Measurements from ENCODE around the gene KCNH6. TPM values are rescaled to one million over a fixed set of nuclear protein-coding genes. Genes with fewer than 3 reads are reported as not detected.

Gene KCNH6
- total RNA-seq, 1 experiment from 2014 or later: 1.6 TPM

DNA sequence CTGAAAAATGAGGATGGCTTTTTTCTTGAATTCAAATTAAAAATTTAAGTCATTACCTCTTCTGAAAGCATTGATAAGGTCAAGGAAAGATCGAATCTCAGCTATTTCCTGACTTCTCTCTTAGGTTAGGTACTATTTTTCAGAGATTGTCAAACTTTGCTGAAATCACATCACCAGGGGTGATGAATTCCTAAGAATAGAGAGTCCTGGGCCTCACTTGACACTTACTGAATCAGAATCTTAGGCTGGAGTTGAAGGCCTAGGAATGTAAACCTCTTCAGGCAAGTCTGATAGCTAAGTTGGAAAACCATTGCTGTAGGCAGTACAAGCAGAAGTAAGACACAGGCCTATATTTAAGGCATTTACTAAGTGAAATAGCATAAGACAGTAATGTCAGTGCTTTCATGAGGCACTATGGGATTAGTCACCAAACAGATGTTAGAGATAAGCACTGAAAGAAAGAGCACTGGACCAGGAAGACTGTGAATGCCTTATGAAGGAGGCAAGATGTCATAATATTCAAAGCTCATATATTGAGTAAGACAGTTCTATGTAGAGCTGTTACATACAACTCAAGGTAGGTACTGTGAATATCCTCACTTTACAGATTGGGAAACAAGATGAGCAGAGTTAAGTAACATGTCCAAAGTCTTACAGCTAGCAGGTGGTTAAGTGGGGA is 48.6 kb downstream of the KCNH6 start:
- Histone ChIP-seq H2BK5ac (ENCODE audit: insufficient read length, low read length) (no peak overlapping the region), H3T11ph (ENCODE audit: low read length) (no peak overlapping the region), H4K5ac (ENCODE audit: insufficient read length, low read depth, low read length) (no peak overlapping the region), H3K79me2 (ENCODE audit: insufficient read depth, low read length) (peaks cover 1% of the 10 kb centered on the region; the same call in 1 of the 2 replicates), H2AFZ (ENCODE audit: low read length) (no peak overlapping the region), H3K4me2 (ENCODE audit: insufficient read depth, insufficient read length, low read length) (no peak overlapping the region), H4K20me1 (ENCODE audit: control insufficient read depth, insufficient read depth, insufficient read length) (no peaks in the 10 kb centered on the region), H3K9me3 (ENCODE audit: control insufficient read depth, low read depth, low read length) (no peaks in the 10 kb centered on the region), H3K9ac (ENCODE audit: extremely low read depth, insufficient read length, low read length) (no peak overlapping the region), H2BK20ac (ENCODE audit: low read depth, low read length, poor library complexity, severe bottlenecking) (no peak overlapping the region), H2BK15ac (ENCODE audit: low read depth, low read length) (no peak overlapping the region), H3K23ac (ENCODE audit: insufficient read length, low read depth, low read length) (no peak overlapping the region), H3K27ac (ENCODE audit: insufficient read length, low read depth, low read length) (no peak overlapping the region), H4K8ac (replicated peaks; ENCODE audit: insufficient read length, low read depth, low read length) (no peak overlapping the region), H2BK12ac (ENCODE audit: insufficient read length, low read depth, low read length) (no peak overlapping the region), H2BK120ac (ENCODE audit: low read depth, low read length, poor library complexity, severe bottlenecking) (no peak overlapping the region), H3K23me2 (ENCODE audit: insufficient read length, low read depth, low read length, poor library complexity, severe bottlenecking) (no peaks in the 10 kb centered on the region), H3K14ac (ENCODE audit: insufficient read depth, low read length) (no peak overlapping the region), H3K27me3 (ENCODE audit: insufficient read depth, low read length) (no peaks in the 10 kb centered on the region), H3K4me1 (ENCODE audit: insufficient read depth, low read length) (no peaks in the 10 kb centered on the region), H3K4ac (ENCODE audit: low read depth, low read length) (no peak overlapping the region), H2AK5ac (ENCODE audit: insufficient read length, low read length) (no peak overlapping the region), H3K79me1 (ENCODE audit: insufficient read depth, low read depth, low read length, poor library complexity, severe bottlenecking) (peaks cover 6% of the 10 kb centered on the region), H3K18ac (ENCODE audit: insufficient read length, low read depth, low read length) (no peak overlapping the region), H4K91ac (ENCODE audit: insufficient read length, low read depth, low read length) (no peak overlapping the region), H3K56ac (ENCODE audit: insufficient read length, low read depth, low read length) (no peak overlapping the region)
- no peaks in the 10 kb centered on the region for H3K27me3 Mint-ChIP-seq (ENCODE audit: low read depth)
- H3K4me3 Mint-ChIP-seq: no peak overlapping the region
- H3K4me1 Mint-ChIP-seq: no peaks in the 10 kb centered on the region; a peak in 1 of 4 replicates
- H3K9me3 Mint-ChIP-seq: no peaks in the 10 kb centered on the region
- WGBS (ENCODE audit: extremely low coverage, insufficient read length, low lambda C conversion rate): no CpG with 5 or more reads among the region's 1 CpG
- H3K36me3 Mint-ChIP-seq (ENCODE audit: insufficient read depth in 1 of 3, low read depth in 3 of 3): peaks cover 0 to 4% (median 0%) of the 10 kb centered on the region in 3 experiments; a peak in 1 of 7 replicates
- no peak for DNase-seq
- peak overlapping the region in 2 of 3 experiments; percentile 17 to 49; a peak in 3 of 7 replicates for H3K27ac Mint-ChIP-seq
- TF ChIP-seq, protein P1, sequence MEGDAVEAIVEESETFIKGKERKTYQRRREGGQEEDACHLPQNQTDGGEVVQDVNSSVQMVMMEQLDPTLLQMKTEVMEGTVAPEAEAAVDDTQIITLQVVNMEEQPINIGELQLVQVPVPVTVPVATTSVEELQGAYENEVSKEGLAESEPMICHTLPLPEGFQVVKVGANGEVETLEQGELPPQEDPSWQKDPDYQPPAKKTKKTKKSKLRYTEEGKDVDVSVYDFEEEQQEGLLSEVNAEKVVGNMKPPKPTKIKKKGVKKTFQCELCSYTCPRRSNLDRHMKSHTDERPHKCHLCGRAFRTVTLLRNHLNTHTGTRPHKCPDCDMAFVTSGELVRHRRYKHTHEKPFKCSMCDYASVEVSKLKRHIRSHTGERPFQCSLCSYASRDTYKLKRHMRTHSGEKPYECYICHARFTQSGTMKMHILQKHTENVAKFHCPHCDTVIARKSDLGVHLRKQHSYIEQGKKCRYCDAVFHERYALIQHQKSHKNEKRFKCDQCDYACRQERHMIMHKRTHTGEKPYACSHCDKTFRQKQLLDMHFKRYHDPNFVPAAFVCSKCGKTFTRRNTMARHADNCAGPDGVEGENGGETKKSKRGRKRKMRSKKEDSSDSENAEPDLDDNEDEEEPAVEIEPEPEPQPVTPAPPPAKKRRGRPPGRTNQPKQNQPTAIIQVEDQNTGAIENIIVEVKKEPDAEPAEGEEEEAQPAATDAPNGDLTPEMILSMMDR (conservative IDR thresholded peaks at IDR 0.05): no peak

All from H9 (cell line).